Body of pancreas (tissue), 4 donors: Measurements from ENCODE around the gene MGLL. TPM values are rescaled to one million over a fixed set of nuclear protein-coding genes. Genes with fewer than 3 reads are reported as not detected.

Source experiments
- ATAC-seq: fragments of 150-250 bp; one replicate; pipeline ENCODE4 v1.9.1; 2016
- DNase-seq, 4 donors: peaks; one replicate each; pipeline ENCODE4 v3.0.0-alpha.2; 2019
- H3K27ac ChIP-seq, 4 donors: fragments of 200-600 bp; sonication (generic); 1 replicate in 3 of 4; 2 replicates in 1 of 4; pipeline versions ENCODE4 v1.5.1 to v1.6.1; 2016 to 2019; ENCODE audit warnings: mild to moderate bottlenecking in 1 of 4, mixed read lengths in 1 of 4, moderate library complexity in 1 of 4
- H3K27me3 ChIP-seq, 2 donors: fragments of 200-600 bp; sonication (generic); one replicate each; pipeline ENCODE4 v1.6.0; 2016; ENCODE audit warnings: mild to moderate bottlenecking in 1 of 2
- H3K36me3 ChIP-seq, 2 donors: fragments of 200-600 bp; sonication (generic); replicated peaks in 1 of 2; 2 replicates each; pipeline ENCODE4 v1.5.1; 2016; ENCODE audit warnings: low read depth in 2 of 2; ENCODE audit not compliant: insufficient read depth in 1 of 2
- H3K4me1 ChIP-seq: fragments of 200-600 bp; sonication (generic); one replicate; pipeline ENCODE4 v1.6.0; 2016
- H3K4me3 ChIP-seq, 2 donors: fragments of 200-600 bp; sonication (generic); 1 replicate in 1 of 2; 2 replicates in 1 of 2; pipeline ENCODE4 v1.5.1; 2016 to 2019
- H3K9me3 ChIP-seq, 3 donors: fragments of 200-600 bp; sonication (generic); 1 replicate in 2 of 3; 2 replicates in 1 of 3; pipeline ENCODE4 v1.5.1; 2016
- CTCF ChIP-seq, 7 experiments: fragments of 450-650 bp in 4 of 7; fragments of 200-600 bp in 3 of 7; sonication (generic) in 3 of 7; IDR thresholded peaks; one replicate each; pipeline ENCODE4 v1.5.1; 2016 to 2019; ENCODE audit warnings: antibody characterized with exemption in 7 of 7
- POLR2A ChIP-seq, 3 donors: fragments of 450-650 bp; IDR thresholded peaks; one replicate each; pipeline ENCODE4 v1.6.1; 2016; ENCODE audit warnings: antibody characterized with exemption in 3 of 3, mild to moderate bottlenecking in 2 of 3
- WGBS, 2 donors: methylation state at CpG; one replicate each; pipeline ENCODE4 v1.1.5; 2017; 5-methylcytosine and 5-hydroxymethylcytosine counted together
- intact Hi-C: fragments of 100-400 bp; cut with DNase I; formaldehyde crosslinking; loops from one replicate; pipeline ENCODE4 v1.15.1; 2023
- total RNA-seq, 2 donors: library from RNA; depleted of rRNA; stranded (reverse); fragments of >200 nt; gene quantifications; one replicate each; pipeline ENCODE4 v1.1.0, GENCODE V29; 2016

The MGLL gene
- total RNA-seq, 2 donors from 2014 or later, result 14.8 to 20.2 TPM

GRCh38 chr3:127763337-127763736 is 59.0 kb downstream of the MGLL start:
- Histone ChIP-seq H3K4me1 (peaks cover 10% of the 10 kb centered on the region), H3K27ac (no peak overlapping the region), H3K4me3 (no peak overlapping the region), H3K9me3 (peaks cover 0 to 6% (median 0%) of the 10 kb centered on the region in 3 donors), H3K27me3 (no peaks in the 10 kb centered on the region), H3K36me3 (no peaks in the 10 kb centered on the region)
- DNase-seq (no peak), ATAC-seq (no peak)
- TF ChIP-seq POLR2A (IDR thresholded peaks at IDR 0.05) (no peak), CTCF (IDR thresholded peaks at IDR 0.05) (no peak)
- intact Hi-C loops, result no loop called here
- 66 to 72% methylated on average over 8 of the region's 8 CpGs for WGBS, 2 donors

- TF ChIP-seq POLR2A (IDR thresholded peaks at IDR 0.05), result no peak
- TF ChIP-seq CTCF (IDR thresholded peaks at IDR 0.05), result no peak
- peaks cover 10% of the 10 kb centered on the region for H3K4me1 ChIP-seq
- no peaks in the 10 kb centered on the region for H3K27me3 ChIP-seq
- ATAC-seq (no peak), DNase-seq (no peak)
- no peak overlapping the region for H3K27ac ChIP-seq
- H3K4me3 ChIP-seq, result no peak overlapping the region
- 67 to 83% methylated on average over 1 of the region's 1 CpG for WGBS, 2 donors
- H3K36me3 ChIP-seq, result no peaks in the 10 kb centered on the region
- H3K9me3 ChIP-seq, result peaks cover 0 to under 1% (median 0%) of the 10 kb centered on the region in 3 donors
- intact Hi-C loops, result no loop called here
These were observed 59.6 kb downstream of the MGLL start for GRCh38 chr3:127762787-127763105.

GRCh38 chr3:127762077-127762786 is 60.1 kb downstream of the MGLL start:
- no peak for TF ChIP-seq CTCF (IDR thresholded peaks at IDR 0.05)
- no peak for TF ChIP-seq POLR2A (IDR thresholded peaks at IDR 0.05)
- intact Hi-C loops, result no loop called here
- H3K4me3 ChIP-seq, result no peak overlapping the region
- DNase-seq, result no peak
- peaks cover 10% of the 10 kb centered on the region for H3K4me1 ChIP-seq
- no peaks in the 10 kb centered on the region for H3K9me3 ChIP-seq
- WGBS, 2 donors, result 38 to 49% methylated on average over 14 to 15 of the region's 15 CpGs
- no peaks in the 10 kb centered on the region for H3K36me3 ChIP-seq
- H3K27me3 ChIP-seq, result no peaks in the 10 kb centered on the region
- ATAC-seq, result no peak
- no peak overlapping the region for H3K27ac ChIP-seq

GRCh38 chr3:127761441-127761801 is 60.9 kb downstream of the MGLL start:
- no peak for ATAC-seq
- no peak overlapping the region for H3K4me3 ChIP-seq

More at GRCh38 chr3:127761441-127761801, 60.9 kb downstream of the MGLL start:
- H3K9me3 ChIP-seq, result no peaks in the 10 kb centered on the region
- WGBS, 2 donors, result 64% methylated on average over 7 to 12 of the region's 12 CpGs
- intact Hi-C loops, result no loop called here
- H3K27ac ChIP-seq, result no peak overlapping the region
- no peaks in the 10 kb centered on the region for H3K36me3 ChIP-seq
- TF ChIP-seq POLR2A (IDR thresholded peaks at IDR 0.05), result no peak
- TF ChIP-seq CTCF (IDR thresholded peaks at IDR 0.05), result no peak
- no peak for DNase-seq
- H3K4me1 ChIP-seq, result peaks cover 9% of the 10 kb centered on the region
- no peaks in the 10 kb centered on the region for H3K27me3 ChIP-seq
